Neutrophil (primary cell): Measurements from ENCODE around the gene CSGALNACT2.

Source experiments
- H3K27ac ChIP-seq: fragments of 200-600 bp; sonication (generic); 2 replicates; pipeline ENCODE4 v1.5.1; 2016; ENCODE audit warnings: mild to moderate bottlenecking, moderate library complexity
- H3K27me3 ChIP-seq: fragments of 200-600 bp; sonication (generic); 2 replicates; pipeline ENCODE4 v1.6.0; 2016; ENCODE audit warnings: mild to moderate bottlenecking
- H3K36me3 ChIP-seq: fragments of 200-600 bp; sonication (generic); 2 replicates; pipeline ENCODE4 v1.5.1; 2017
- H3K4me1 ChIP-seq, 2 experiments: fragments of 200-600 bp in 1 of 2; sonication (generic) in 1 of 2; 1 replicate in 1 of 2; 2 replicates in 1 of 2; pipeline versions ENCODE4 v1.5.1 to v1.6.1; 2013 to 2016; ENCODE audit warnings: low read depth in 1 of 2, low read length in 1 of 2, mild to moderate bottlenecking in 1 of 2, moderate library complexity in 1 of 2; ENCODE audit not compliant: control insufficient read depth in 1 of 2, insufficient read depth in 1 of 2
- H3K4me3 ChIP-seq, 2 experiments: fragments of 200-600 bp in 1 of 2; sonication (generic) in 1 of 2; 1 replicate in 1 of 2; 2 replicates in 1 of 2; pipeline ENCODE4 v1.5.1; 2013 to 2016; ENCODE audit warnings: low read depth in 1 of 2, low read length in 1 of 2, mild to moderate bottlenecking in 1 of 2, moderate library complexity in 1 of 2
- H3K9me3 ChIP-seq: fragments of 200-600 bp; sonication (generic); 2 replicates; pipeline ENCODE4 v1.5.1; 2016
- TF ChIP-seq, protein P1 (sequence below): fragments of 200-600 bp; sonication (generic); IDR thresholded peaks from 2 replicates; pipeline ENCODE4 v1.5.1; 2016; ENCODE audit warnings: antibody characterized with exemption

The CSGALNACT2 gene

GRCh38 chr10:43196981-43197833 lies 59.0 kb downstream of the CSGALNACT2 start:
- H3K9me3 ChIP-seq: no peaks in the 10 kb centered on the region
- H3K4me1 ChIP-seq: peaks cover 10 to 12% of the 10 kb centered on the region in 2 experiments
- H3K4me3 ChIP-seq: no peak overlapping the region
- peaks cover 58% of the 10 kb centered on the region for H3K36me3 ChIP-seq
- no peaks in the 10 kb centered on the region for H3K27me3 ChIP-seq
- TF ChIP-seq, protein P1, sequence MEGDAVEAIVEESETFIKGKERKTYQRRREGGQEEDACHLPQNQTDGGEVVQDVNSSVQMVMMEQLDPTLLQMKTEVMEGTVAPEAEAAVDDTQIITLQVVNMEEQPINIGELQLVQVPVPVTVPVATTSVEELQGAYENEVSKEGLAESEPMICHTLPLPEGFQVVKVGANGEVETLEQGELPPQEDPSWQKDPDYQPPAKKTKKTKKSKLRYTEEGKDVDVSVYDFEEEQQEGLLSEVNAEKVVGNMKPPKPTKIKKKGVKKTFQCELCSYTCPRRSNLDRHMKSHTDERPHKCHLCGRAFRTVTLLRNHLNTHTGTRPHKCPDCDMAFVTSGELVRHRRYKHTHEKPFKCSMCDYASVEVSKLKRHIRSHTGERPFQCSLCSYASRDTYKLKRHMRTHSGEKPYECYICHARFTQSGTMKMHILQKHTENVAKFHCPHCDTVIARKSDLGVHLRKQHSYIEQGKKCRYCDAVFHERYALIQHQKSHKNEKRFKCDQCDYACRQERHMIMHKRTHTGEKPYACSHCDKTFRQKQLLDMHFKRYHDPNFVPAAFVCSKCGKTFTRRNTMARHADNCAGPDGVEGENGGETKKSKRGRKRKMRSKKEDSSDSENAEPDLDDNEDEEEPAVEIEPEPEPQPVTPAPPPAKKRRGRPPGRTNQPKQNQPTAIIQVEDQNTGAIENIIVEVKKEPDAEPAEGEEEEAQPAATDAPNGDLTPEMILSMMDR: no peak
- H3K27ac ChIP-seq: no peak overlapping the region

- H3K4me1 ChIP-seq: peaks cover 12 to 17% of the 10 kb centered on the region in 2 experiments
- H3K27ac ChIP-seq: no peak overlapping the region
- TF ChIP-seq, protein P1: no peak
- no peaks in the 10 kb centered on the region for H3K27me3 ChIP-seq
- H3K36me3 ChIP-seq: peaks cover 49% of the 10 kb centered on the region
- no peak overlapping the region for H3K4me3 ChIP-seq
- no peaks in the 10 kb centered on the region for H3K9me3 ChIP-seq
Observed at GRCh38 chr10:43197834-43198681, 59.8 kb downstream of the CSGALNACT2 start.

DNA sequence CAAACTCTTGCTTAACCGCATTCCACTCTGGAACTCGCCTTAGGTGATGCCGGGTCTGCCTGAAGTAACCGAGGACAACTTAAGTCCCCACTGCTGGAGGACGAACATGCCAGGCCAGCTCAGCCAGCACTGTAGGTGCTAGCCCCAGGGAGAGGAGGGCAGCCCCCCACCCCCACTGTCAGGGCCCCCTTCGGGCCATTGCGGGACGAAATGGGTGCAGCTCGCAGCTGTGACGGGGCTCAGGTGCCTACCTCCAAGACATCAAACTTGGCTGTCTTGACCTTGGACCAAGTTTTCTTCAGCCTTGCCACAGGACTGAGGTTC lies 60.4 kb downstream of the CSGALNACT2 start:
- Histone ChIP-seq H3K9me3 (no peaks in the 10 kb centered on the region), H3K36me3 (peaks cover 44% of the 10 kb centered on the region), H3K4me1 (peaks cover 12 to 17% of the 10 kb centered on the region in 2 experiments), H3K27me3 (no peaks in the 10 kb centered on the region), H3K27ac (no peak overlapping the region), H3K4me3 (no peak overlapping the region)
- TF ChIP-seq, protein P1: no peak

GRCh38 chr10:43199088-43199683 lies 60.9 kb downstream of the CSGALNACT2 start:
- Histone ChIP-seq H3K36me3 (peaks cover 44% of the 10 kb centered on the region), H3K4me3 (no peak overlapping the region), H3K4me1 (peaks cover 12 to 17% of the 10 kb centered on the region in 2 experiments), H3K9me3 (no peaks in the 10 kb centered on the region), H3K27ac (no peak overlapping the region), H3K27me3 (no peaks in the 10 kb centered on the region)
- TF ChIP-seq, protein P1: no peak

DNA sequence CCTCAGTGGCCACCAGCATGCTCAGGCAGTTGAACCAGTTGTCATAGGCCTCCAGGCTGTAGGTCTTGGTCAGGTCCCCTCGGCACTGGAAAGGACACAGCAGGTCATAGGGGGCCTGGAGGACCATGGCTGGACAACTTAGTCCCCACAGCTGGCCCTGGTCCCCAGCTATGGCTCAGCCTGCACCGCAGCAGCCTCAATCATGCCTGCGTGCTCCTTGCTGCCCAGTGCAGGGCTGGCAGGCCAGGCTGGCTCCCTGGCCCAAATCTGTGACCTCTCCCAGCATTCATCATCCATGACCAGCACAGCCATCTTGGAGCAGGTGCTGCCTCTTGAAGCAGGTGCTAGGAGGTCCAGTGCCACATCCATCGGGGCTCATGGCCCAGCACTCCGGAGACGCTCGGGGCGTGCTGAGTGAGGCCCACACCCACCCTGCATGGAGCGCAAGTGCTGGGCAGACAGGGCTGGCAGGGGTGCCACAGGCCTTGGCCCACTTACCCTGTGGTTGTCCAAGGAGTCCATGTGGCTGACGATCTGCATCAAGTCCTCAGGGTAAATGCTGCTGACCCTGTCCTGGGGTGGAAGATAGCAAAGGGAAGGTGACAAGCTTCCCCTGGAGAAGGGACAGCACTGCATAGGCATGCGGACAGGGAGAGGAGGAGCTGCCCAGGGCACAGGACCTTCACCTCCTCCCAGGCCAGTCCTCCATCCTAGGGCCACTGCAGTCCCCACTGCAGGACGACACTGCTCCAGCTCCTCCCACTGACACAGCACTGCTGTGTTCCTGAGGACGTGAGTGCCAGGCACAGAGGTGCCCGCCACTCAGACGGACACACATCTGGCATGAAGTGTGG lies 61.7 kb downstream of the CSGALNACT2 start:
- Histone ChIP-seq H3K27ac (no peak overlapping the region), H3K27me3 (no peaks in the 10 kb centered on the region), H3K36me3 (peaks cover 44% of the 10 kb centered on the region), H3K4me3 (no peak overlapping the region), H3K9me3 (no peaks in the 10 kb centered on the region), H3K4me1 (peaks cover 12 to 21% of the 10 kb centered on the region in 2 experiments)
- TF ChIP-seq, protein P1: no peak
